ENCODE results near the gene LRP3.

Gene LRP3

GRCh38 chr19:33252971-33253370, 58.8 kb downstream of the LRP3 start:
- H3K79me2 ChIP-seq (ENCODE audit: low read length), result no peaks in the 10 kb centered on the region
- H4K20me1 ChIP-seq (ENCODE audit: insufficient read depth, low read length), result no peaks in the 10 kb centered on the region
- no peak for TF ChIP-seq EZH2phosphoT487 (IDR thresholded peaks at IDR 0.05; ENCODE audit: low read length)
- no peak for TF ChIP-seq EZH2 (optimal IDR thresholded peaks at IDR 0.05; ENCODE audit: low read depth, low read length)
- no peak for TF ChIP-seq CTCF (IDR thresholded peaks at IDR 0.05; ENCODE audit: low read length)
- no peaks in the 10 kb centered on the region for H3K9me3 ChIP-seq (replicated peaks; ENCODE audit: insufficient read depth, low read length)
- no peaks in the 10 kb centered on the region for H3F3A ChIP-seq (ENCODE audit: insufficient read depth, low read length)
- no peak overlapping the region for H3K4me3 ChIP-seq (ENCODE audit: low read length)
- no peak overlapping the region for H3K9ac ChIP-seq (ENCODE audit: low read length)
- no peaks in the 10 kb centered on the region for H3K36me3 ChIP-seq (replicated peaks; ENCODE audit: insufficient read depth, low read length)
- no peak overlapping the region for H3K4me2 ChIP-seq (ENCODE audit: low read depth, low read length)
- DNase-seq, result no peak
- no peaks in the 10 kb centered on the region for H3K4me1 ChIP-seq (ENCODE audit: low read length)
- no peaks in the 10 kb centered on the region for H3K9me2 ChIP-seq (replicated peaks; ENCODE audit: insufficient read depth, low read length)
- H2AFZ ChIP-seq (ENCODE audit: low read length), result no peak overlapping the region
- H3K27ac ChIP-seq (ENCODE audit: low read length), result no peak overlapping the region
- peaks cover 42% of the 10 kb centered on the region for H3K27me3 ChIP-seq (replicated peaks; ENCODE audit: insufficient read depth, low read length)

- Histone ChIP-seq H3F3A (ENCODE audit: insufficient read depth, low read length) (no peaks in the 10 kb centered on the region), H3K79me2 (ENCODE audit: low read length) (no peaks in the 10 kb centered on the region), H3K4me2 (ENCODE audit: low read depth, low read length) (no peak overlapping the region), H3K4me3 (ENCODE audit: low read length) (no peak overlapping the region), H3K4me1 (ENCODE audit: low read length) (no peaks in the 10 kb centered on the region), H4K20me1 (ENCODE audit: insufficient read depth, low read length) (no peaks in the 10 kb centered on the region), H3K9me3 (replicated peaks; ENCODE audit: insufficient read depth, low read length) (no peaks in the 10 kb centered on the region), H2AFZ (ENCODE audit: low read length) (no peak overlapping the region), H3K9ac (ENCODE audit: low read length) (no peak overlapping the region), H3K27ac (ENCODE audit: low read length) (no peak overlapping the region), H3K36me3 (replicated peaks; ENCODE audit: insufficient read depth, low read length) (no peaks in the 10 kb centered on the region), H3K27me3 (replicated peaks; ENCODE audit: insufficient read depth, low read length) (peaks cover 42% of the 10 kb centered on the region), H3K9me2 (replicated peaks; ENCODE audit: insufficient read depth, low read length) (no peaks in the 10 kb centered on the region)
- TF ChIP-seq EZH2 (optimal IDR thresholded peaks at IDR 0.05; ENCODE audit: low read depth, low read length) (no peak), EZH2phosphoT487 (IDR thresholded peaks at IDR 0.05; ENCODE audit: low read length) (no peak), CTCF (IDR thresholded peaks at IDR 0.05; ENCODE audit: low read length) (no peak)
- no peak for DNase-seq
Measured at GRCh38 chr19:33254245-33254824, 60.2 kb downstream of the LRP3 start.

GRCh38 chr19:33255781-33256180, 61.7 kb downstream of the LRP3 start:
- H3K9ac ChIP-seq (ENCODE audit: low read length), result no peak overlapping the region
- H3K27ac ChIP-seq (ENCODE audit: low read length), result no peak overlapping the region
- H4K20me1 ChIP-seq (ENCODE audit: insufficient read depth, low read length), result no peaks in the 10 kb centered on the region
- no peaks in the 10 kb centered on the region for H3K9me3 ChIP-seq (replicated peaks; ENCODE audit: insufficient read depth, low read length)
- DNase-seq, result no peak
- peaks cover 50% of the 10 kb centered on the region for H3K27me3 ChIP-seq (replicated peaks; ENCODE audit: insufficient read depth, low read length)
- no peaks in the 10 kb centered on the region for H3K4me1 ChIP-seq (ENCODE audit: low read length)
- no peaks in the 10 kb centered on the region for H3K79me2 ChIP-seq (ENCODE audit: low read length)
- TF ChIP-seq EZH2 (optimal IDR thresholded peaks at IDR 0.05; ENCODE audit: low read depth, low read length) (no peak), CTCF (IDR thresholded peaks at IDR 0.05; ENCODE audit: low read length) (no peak), EZH2phosphoT487 (IDR thresholded peaks at IDR 0.05; ENCODE audit: low read length) (no peak)
- no peak overlapping the region for H2AFZ ChIP-seq (ENCODE audit: low read length)
- H3K9me2 ChIP-seq (replicated peaks; ENCODE audit: insufficient read depth, low read length), result no peaks in the 10 kb centered on the region
- no peaks in the 10 kb centered on the region for H3K36me3 ChIP-seq (replicated peaks; ENCODE audit: insufficient read depth, low read length)
- H3F3A ChIP-seq (ENCODE audit: insufficient read depth, low read length), result no peaks in the 10 kb centered on the region
- no peak overlapping the region for H3K4me3 ChIP-seq (ENCODE audit: low read length)
- H3K4me2 ChIP-seq (ENCODE audit: low read depth, low read length), result no peak overlapping the region

Data from MM.1S (cell line).